Measurements from ENCODE around the gene ADAD1.
"Not testable (repeated sequence)": the region's sequence is repeated elsewhere in the genome, so short reads cannot be mapped to it uniquely, and the experiment has no call there.

The ADAD1 gene

GRCh38 chr4:122378711-122379110, at the start of gene ADAD1:
Gene ADAD1 (plus strand): TSS chr4:122379011. CDS start chr4:122380070, 1,059 bp downstream.
- in situ Hi-C loops (cut with MboI; ENCODE audit: low sequenced_read_pairs) = no loop called here

- in situ Hi-C loops (cut with MboI; ENCODE audit: low sequenced_read_pairs) = no loop called here
Measured at GRCh38 chr4:122329876-122330565, 48.8 kb upstream of the ADAD1 start.

GRCh38 chr4:122331195-122331594, 47.6 kb upstream of the ADAD1 start:
- in situ Hi-C loops (cut with MboI; ENCODE audit: low sequenced_read_pairs) = no loop called here

- in situ Hi-C loops (cut with MboI; ENCODE audit: low sequenced_read_pairs) = no loop called here
Measured at GRCh38 chr4:122334828-122335227, 44.0 kb upstream of the ADAD1 start.

DNA sequence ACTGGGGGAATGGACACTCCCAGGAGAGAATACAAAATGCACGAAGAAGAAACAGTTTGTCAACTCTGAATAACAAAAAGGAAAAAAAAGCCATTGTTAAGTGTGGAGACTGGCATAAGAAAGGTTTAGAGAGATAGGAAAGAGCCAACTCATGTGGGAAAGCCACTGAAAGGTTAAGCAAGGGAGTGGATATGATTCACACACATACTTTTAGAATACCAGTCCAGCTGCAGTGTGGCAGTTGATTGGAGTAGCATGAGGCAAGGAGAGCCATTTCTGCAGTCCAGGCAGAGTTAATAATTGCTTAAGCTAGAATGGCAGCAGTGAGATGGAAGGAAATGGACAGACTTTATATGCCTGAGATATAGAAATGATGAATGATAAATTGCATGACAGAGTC, 36.9 kb upstream of the ADAD1 start:
- in situ Hi-C loops (cut with MboI; ENCODE audit: low sequenced_read_pairs) = no loop called here

GRCh38 chr4:122346036-122346435, 32.8 kb upstream of the ADAD1 start:
- in situ Hi-C loops (cut with MboI; ENCODE audit: low sequenced_read_pairs) = no loop called here

GRCh38 chr4:122346503-122346902, 32.3 kb upstream of the ADAD1 start:
- in situ Hi-C loops (cut with MboI; ENCODE audit: low sequenced_read_pairs) = no loop called here

- in situ Hi-C loops (cut with MboI; ENCODE audit: low sequenced_read_pairs) = no loop called here
Measured at GRCh38 chr4:122356317-122356808, 22.4 kb upstream of the ADAD1 start.

DNA sequence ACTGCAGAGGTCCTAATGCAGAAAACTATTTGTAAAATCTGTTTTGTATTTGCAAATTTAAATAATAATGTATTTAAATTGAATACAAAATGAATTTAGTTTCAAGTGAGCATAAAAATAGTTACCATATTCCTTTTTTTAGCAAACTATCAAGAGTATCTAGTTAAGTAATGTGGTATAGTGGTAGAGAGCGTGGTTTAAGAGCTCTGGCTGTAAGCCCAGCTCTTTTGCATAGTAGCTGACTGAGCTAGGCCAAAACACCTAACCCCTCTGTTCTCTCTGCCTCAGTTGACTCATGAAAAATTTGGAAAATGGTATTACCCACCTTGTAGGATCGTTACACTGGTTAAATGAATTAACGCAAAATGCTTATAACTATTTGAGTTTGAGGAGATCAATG, 18.1 kb upstream of the ADAD1 start:
- in situ Hi-C loops (cut with MboI; ENCODE audit: low sequenced_read_pairs) = no loop called here

GRCh38 chr4:122364700-122365404, 14.0 kb upstream of the ADAD1 start:
- in situ Hi-C loops (cut with MboI; ENCODE audit: low sequenced_read_pairs) = no loop called here

DNA sequence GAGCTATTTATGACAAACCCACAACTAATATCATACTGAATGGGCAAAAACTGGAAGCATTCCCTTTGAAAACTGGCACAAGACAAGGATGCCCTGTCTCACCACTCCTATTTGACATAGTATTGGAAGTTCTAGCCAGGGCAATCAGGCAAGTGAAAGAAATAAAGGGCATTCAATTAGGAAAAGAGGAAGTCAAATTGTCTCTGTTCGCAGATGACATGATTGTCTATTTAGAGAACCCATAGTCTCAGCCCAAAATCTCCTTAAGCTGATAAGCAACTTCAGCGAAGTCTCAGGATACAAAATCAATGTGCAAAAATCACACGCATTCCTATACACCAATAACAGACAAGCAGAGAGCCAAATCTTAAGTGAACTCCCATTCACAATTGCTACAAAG, 10.0 kb upstream of the ADAD1 start:
- in situ Hi-C loops (cut with MboI; ENCODE audit: low sequenced_read_pairs) = not testable (repeated sequence)

DNA sequence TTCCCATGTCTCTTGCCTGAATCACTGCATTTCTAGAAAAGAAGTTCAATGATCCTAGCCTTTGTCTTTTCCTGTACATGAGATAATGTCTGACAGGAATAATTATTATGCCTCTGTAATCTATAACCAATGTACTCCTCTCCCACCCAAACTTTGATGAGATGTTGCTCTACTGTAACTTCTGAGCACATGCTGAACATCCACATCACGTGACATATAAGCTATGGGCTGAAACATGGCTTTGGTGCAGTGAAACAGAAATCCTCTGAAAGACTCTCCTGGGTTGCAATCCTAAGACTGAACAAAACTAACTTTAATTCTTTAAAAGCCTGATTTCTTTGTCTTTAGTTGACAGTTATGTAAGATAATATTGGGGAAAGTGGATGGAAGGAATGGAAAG, 1.5 kb upstream of the ADAD1 start:
- in situ Hi-C loops (cut with MboI; ENCODE audit: low sequenced_read_pairs) = no loop called here

GRCh38 chr4:122379239-122379638, 428 bp downstream of the ADAD1 start:
- in situ Hi-C loops (cut with MboI; ENCODE audit: low sequenced_read_pairs) = no loop called here

GRCh38 chr4:122383341-122383740, 4.5 kb downstream of the ADAD1 start:
- in situ Hi-C loops (cut with MboI; ENCODE audit: low sequenced_read_pairs) = no loop called here

DNA sequence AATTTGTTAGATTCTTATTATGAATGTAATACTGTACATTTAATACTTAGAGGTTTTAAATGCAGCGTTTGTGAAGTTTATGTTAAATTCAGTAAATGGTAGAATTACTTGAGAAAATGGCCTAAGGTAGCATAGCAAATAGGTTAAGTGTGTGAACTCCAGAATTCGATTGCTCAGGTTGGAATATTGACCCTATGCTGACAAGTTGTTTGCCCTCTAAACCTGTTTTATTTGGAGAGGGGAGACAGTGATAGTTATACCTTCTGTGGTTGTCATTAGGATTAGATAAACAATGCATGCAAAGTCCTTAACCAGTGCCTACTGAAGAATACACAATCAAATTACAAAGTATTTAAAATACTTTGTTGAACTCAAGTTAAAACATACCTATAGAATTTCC, 5.4 kb downstream of the ADAD1 start:
- in situ Hi-C loops (cut with MboI; ENCODE audit: low sequenced_read_pairs) = no loop called here

GRCh38 chr4:122393276-122393675, 14.5 kb downstream of the ADAD1 start:
- in situ Hi-C loops (cut with MboI; ENCODE audit: low sequenced_read_pairs) = no loop called here

GRCh38 chr4:122403861-122404260, 25.1 kb downstream of the ADAD1 start:
- in situ Hi-C loops (cut with MboI; ENCODE audit: low sequenced_read_pairs) = no loop called here

GRCh38 chr4:122412547-122412946, 33.7 kb downstream of the ADAD1 start:
- in situ Hi-C loops (cut with MboI; ENCODE audit: low sequenced_read_pairs) = no loop called here

DNA sequence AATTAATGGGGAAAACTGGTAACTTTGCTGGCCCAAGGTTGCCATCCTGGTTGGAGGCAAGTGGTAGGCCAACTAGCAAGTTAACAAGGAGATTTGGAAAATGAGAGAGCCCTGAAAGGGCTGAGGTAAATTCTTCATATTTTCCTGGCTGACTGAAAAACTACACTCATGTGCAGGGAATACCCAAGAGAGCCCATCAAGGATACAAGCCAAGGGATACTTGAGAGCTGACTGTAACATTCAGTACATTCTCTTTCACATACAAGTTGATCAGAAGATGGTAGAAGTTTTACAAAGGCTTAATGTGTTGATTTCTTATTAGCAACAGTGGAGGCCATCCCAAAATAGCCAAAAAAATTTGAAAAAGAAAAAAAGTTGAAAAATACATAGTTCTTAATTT, 44.4 kb downstream of the ADAD1 start:
- in situ Hi-C loops (cut with MboI; ENCODE audit: low sequenced_read_pairs) = no loop called here

DNA sequence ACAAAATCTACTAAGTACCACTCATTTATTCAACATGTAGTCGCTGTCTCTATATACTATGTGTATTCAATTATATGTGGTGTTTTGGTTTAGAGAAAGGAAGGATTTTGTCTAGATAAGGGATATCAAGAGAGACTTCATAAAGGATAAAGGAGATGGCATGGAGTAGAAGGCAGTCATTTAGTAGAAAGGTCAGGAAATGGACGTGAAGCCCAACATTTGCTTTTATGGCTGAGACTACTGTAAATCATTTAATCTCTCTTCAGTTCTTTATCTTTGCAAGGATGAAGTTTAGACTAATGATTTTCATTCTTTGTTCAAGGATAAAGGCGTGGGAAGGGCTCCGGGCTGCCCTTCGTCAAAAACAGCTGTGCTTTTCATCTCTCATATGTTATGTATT, 52.5 kb downstream of the ADAD1 start:
- in situ Hi-C loops (cut with MboI; ENCODE audit: low sequenced_read_pairs) = no loop called here

DNA sequence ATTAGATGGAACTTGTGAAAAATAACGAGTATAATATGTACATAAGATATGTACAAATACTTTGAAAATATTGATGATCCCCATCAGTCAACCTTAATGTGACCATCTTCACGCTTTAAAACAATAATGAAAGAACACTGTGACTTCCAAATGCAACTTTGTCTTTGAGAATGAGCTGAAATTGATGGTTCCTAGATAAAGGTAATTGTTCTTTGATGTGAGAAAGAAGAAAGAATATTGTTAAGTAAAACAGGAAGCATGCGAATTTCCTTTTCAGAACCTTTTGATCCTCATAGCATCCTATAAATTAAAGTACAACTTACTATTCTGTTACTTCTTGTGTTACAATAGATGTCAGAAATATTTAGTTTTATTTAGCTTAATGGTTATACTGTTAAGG, 55.5 kb downstream of the ADAD1 start:
- in situ Hi-C loops (cut with MboI; ENCODE audit: low sequenced_read_pairs) = no loop called here

GRCh38 chr4:122450847-122451246, 72.0 kb downstream of the ADAD1 start:
- in situ Hi-C loops (cut with MboI; ENCODE audit: low sequenced_read_pairs) = no loop called here

Data from hTERT RPE-1 (cell line).